Vagina (tissue), 2 donors: ENCODE results near the gene DCTN4.

Source experiments
- POLR2A ChIP-seq, 2 donors: fragments of 450-650 bp; IDR thresholded peaks; one replicate each; pipeline ENCODE4 v1.6.1; 2017; ENCODE audit warnings: antibody characterized with exemption in 2 of 2, mild to moderate bottlenecking in 2 of 2, moderate library complexity in 2 of 2
- TF ChIP-seq, protein P1 (sequence below), 3 experiments: fragments of 450-650 bp in 2 of 3; fragments of 200-600 bp in 1 of 3; sonication (generic) in 1 of 3; IDR thresholded peaks; one replicate each; pipeline ENCODE4 v1.5.1; 2017 to 2019; ENCODE audit warnings: antibody characterized with exemption in 3 of 3, mild to moderate bottlenecking in 2 of 3, moderate library complexity in 2 of 3

DNA sequence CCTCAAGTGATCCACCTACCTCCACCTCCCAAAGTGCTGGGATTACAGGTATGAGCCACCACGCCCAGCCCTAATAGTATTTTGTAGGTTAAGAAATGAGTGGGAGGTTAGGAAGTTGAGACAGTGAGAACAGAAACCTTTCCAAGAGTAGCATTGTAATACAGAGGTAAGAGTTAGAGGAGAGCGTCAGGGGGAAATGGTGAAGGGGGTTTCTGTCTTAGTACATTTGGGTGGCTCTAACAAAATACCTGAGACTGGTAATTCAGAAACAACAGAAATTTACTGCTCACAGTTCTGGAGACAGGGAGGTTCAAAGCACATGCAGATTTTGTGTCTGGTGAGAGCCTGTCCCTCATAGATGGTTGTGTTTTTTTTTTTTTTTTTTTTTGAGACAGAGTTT, 38.6 kb upstream of the DCTN4 start:
- TF ChIP-seq, protein P1, sequence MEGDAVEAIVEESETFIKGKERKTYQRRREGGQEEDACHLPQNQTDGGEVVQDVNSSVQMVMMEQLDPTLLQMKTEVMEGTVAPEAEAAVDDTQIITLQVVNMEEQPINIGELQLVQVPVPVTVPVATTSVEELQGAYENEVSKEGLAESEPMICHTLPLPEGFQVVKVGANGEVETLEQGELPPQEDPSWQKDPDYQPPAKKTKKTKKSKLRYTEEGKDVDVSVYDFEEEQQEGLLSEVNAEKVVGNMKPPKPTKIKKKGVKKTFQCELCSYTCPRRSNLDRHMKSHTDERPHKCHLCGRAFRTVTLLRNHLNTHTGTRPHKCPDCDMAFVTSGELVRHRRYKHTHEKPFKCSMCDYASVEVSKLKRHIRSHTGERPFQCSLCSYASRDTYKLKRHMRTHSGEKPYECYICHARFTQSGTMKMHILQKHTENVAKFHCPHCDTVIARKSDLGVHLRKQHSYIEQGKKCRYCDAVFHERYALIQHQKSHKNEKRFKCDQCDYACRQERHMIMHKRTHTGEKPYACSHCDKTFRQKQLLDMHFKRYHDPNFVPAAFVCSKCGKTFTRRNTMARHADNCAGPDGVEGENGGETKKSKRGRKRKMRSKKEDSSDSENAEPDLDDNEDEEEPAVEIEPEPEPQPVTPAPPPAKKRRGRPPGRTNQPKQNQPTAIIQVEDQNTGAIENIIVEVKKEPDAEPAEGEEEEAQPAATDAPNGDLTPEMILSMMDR (IDR thresholded peaks at IDR 0.05): no peak
- TF ChIP-seq POLR2A (IDR thresholded peaks at IDR 0.05): no peak
